PC-9 (cell line): ENCODE results near the gene TRAM2.

ENCODE experiments used
- EZH2 ChIP-seq: fragments of 200-600 bp; sonication (generic); IDR thresholded peaks from 2 replicates; pipeline ENCODE4 v1.8.0; 2017; ENCODE audit warnings: antibody characterized with exemption, low read depth
- TF ChIP-seq, protein P1 (sequence below): fragments of 200-600 bp; sonication (generic); conservative IDR thresholded peaks from 2 replicates; pipeline ENCODE4 v1.6.1; 2017; ENCODE audit warnings: mixed run types, antibody characterized with exemption, mild to moderate bottlenecking, moderate library complexity

DNA sequence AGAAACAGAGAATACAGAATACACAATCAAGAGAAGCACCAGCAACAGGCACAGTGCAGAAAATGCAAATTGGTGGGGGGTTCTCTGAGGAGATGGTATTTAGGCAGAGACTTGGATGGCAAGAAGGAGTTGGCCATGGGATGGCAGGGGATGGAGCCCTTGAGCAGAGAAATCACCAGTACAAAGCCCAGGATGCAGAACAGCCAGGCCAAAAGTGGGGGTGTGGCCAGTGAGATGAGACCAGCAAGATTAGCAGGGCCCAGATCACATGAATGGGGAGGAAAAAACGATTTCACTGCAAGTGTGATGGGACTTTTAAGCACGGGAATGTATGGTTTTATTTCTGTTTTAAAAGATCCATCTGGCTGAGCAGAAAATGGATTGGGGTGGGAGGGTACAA, 63.4 kb downstream of the TRAM2 start:
- TF ChIP-seq, protein P1, sequence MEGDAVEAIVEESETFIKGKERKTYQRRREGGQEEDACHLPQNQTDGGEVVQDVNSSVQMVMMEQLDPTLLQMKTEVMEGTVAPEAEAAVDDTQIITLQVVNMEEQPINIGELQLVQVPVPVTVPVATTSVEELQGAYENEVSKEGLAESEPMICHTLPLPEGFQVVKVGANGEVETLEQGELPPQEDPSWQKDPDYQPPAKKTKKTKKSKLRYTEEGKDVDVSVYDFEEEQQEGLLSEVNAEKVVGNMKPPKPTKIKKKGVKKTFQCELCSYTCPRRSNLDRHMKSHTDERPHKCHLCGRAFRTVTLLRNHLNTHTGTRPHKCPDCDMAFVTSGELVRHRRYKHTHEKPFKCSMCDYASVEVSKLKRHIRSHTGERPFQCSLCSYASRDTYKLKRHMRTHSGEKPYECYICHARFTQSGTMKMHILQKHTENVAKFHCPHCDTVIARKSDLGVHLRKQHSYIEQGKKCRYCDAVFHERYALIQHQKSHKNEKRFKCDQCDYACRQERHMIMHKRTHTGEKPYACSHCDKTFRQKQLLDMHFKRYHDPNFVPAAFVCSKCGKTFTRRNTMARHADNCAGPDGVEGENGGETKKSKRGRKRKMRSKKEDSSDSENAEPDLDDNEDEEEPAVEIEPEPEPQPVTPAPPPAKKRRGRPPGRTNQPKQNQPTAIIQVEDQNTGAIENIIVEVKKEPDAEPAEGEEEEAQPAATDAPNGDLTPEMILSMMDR, result no peak
- TF ChIP-seq EZH2, result no peak
